Neural progenitor cell (in vitro differentiated cells): ENCODE results near the gene CD2AP.

Experiments
- CTCF ChIP-seq: fragments of 200-600 bp; sonication (generic); IDR thresholded peaks from 2 replicates; pipeline ENCODE4 v1.5.1; 2017; ENCODE audit warnings: antibody characterized with exemption, mild to moderate bottlenecking
- EZH2 ChIP-seq: fragments of 200-600 bp; sonication (generic); IDR thresholded peaks from 2 replicates; pipeline ENCODE4 v1.6.1; 2017; ENCODE audit warnings: antibody characterized with exemption, mild to moderate bottlenecking, moderate library complexity

- TF ChIP-seq CTCF (no peak), EZH2 (no peak)
Measured at GRCh38 chr6:47435254-47435612, 42.4 kb upstream of the CD2AP start.
